Uterus (tissue), 2 donors: ENCODE data around the gene RAPSN.

Experiments
- CTCF ChIP-seq, 4 experiments: fragments of 200-600 bp in 2 of 4; fragments of 450-650 bp in 2 of 4; sonication (generic) in 2 of 4; IDR thresholded peaks; one replicate each; pipeline ENCODE4 v1.5.1; 2016 to 2019; ENCODE audit warnings: antibody characterized with exemption in 4 of 4, mild to moderate bottlenecking in 2 of 4, moderate library complexity in 1 of 4
- POLR2A ChIP-seq, 2 donors: fragments of 450-650 bp; IDR thresholded peaks; one replicate each; pipeline ENCODE4 v1.6.1; 2016; ENCODE audit warnings: antibody characterized with exemption in 2 of 2, mild to moderate bottlenecking in 1 of 2, moderate library complexity in 1 of 2

- TF ChIP-seq POLR2A (IDR thresholded peaks at IDR 0.05) (no peak), CTCF (IDR thresholded peaks at IDR 0.05) (no peak)
These were observed 56.3 kb downstream of the RAPSN start for GRCh38 chr11:47392546-47393162.
